ENCODE results near the gene SLC39A7.

Gene SLC39A7, protein sequence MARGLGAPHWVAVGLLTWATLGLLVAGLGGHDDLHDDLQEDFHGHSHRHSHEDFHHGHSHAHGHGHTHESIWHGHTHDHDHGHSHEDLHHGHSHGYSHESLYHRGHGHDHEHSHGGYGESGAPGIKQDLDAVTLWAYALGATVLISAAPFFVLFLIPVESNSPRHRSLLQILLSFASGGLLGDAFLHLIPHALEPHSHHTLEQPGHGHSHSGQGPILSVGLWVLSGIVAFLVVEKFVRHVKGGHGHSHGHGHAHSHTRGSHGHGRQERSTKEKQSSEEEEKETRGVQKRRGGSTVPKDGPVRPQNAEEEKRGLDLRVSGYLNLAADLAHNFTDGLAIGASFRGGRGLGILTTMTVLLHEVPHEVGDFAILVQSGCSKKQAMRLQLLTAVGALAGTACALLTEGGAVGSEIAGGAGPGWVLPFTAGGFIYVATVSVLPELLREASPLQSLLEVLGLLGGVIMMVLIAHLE

DNA sequence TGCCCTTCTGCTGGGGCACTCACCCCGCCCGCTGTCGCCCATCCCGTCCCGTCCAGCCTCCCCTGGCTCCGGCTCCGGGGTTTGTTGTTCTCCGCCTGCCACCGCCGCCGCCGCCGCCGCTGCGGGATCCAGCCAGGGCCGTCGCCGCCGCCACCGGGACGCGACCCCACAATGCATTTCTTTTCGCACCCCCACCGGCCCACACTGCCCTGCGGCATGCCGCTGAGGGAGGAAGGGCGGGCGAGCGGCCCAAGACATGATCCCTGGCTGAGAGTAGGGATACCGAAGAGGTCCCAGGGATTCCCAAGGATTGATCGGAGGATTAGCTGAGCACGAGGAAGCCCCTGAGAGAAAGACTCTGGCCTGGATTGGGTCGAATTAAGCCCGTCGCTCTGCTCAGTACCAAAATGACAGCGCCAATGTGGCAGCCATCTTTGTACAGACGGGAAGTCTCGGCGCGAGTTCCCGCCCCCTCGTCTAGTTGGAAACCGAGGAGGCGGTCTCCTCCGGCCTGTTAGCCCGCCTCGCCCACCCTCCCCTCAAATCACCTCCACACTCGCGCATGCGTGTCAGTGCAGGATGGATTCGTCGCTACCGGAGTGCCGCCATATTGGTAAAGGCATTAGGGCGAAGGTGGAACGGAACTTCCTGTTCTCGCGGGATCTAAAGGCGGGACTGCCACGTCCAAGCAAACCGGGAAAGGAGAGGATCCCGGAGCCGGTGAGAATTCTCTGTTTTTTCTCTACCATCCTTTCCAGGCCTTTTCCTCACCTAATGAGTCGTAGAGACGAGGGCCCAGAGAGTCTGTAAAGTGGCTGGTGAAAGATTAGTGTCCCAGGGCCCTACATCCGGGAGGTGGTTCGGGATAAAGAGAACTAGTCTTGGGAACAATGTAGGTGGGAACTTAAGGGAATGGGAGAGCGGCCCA lies at the start of gene SLC39A7, which contains the start of gene RXRB:
TSS of gene SLC39A7 (plus strand) at position 649 of the 928 bp plus-strand sequence. CDS start 379 bp downstream, outside the sequence.
TSS of gene RXRB (minus strand) at position 447 of the 928 bp plus-strand sequence. CDS start at position 258, 189 bp downstream.
- Mint-ChIP-seq H3K27me3 (ENCODE audit: low read depth) (no peaks in the 10 kb centered on the region), H3K27ac (peak within 1 kb of the TSS; percentile 99), H3K4me3 (peak within 1 kb of the TSS; percentile 99), H3K9me3 (no peaks in the 10 kb centered on the region), H3K4me1 (ENCODE audit: low read depth) (peaks cover 64% of the 10 kb centered on the region), H3K36me3 (ENCODE audit: low read depth) (peaks cover 47% of the 10 kb centered on the region)

- no peak overlapping the region for H3K4me3 Mint-ChIP-seq
- H3K36me3 Mint-ChIP-seq (ENCODE audit: low read depth): peaks cover 1% of the 10 kb centered on the region
- H3K9me3 Mint-ChIP-seq: peaks cover 11% of the 10 kb centered on the region
- no peaks in the 10 kb centered on the region for H3K4me1 Mint-ChIP-seq (ENCODE audit: low read depth)
- H3K27ac Mint-ChIP-seq: no peak overlapping the region
- peaks cover 36% of the 10 kb centered on the region for H3K27me3 Mint-ChIP-seq (ENCODE audit: low read depth)
Observed at GRCh38 chr6:33151050-33151449, 49.6 kb upstream of the SLC39A7 start.

DNA sequence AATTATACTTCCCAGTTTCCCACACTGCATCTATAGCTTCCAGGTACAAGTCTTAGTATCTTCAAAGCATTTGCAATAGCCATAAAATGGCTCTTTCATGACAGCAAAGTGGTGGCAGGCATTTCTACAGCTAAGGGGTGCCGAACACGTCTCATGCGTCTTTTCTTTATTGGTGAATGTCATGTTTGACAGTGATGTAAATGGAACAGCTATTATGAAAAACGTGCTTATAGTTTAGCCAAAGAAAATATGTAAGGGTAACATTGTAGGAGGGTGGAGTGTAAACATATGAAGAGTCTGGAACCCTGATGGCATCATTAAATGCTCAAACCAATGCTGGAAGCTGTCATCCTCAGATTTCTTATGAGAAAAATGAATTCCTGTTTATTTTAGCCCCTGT lies 46.3 kb upstream of the SLC39A7 start:
- peaks cover 11% of the 10 kb centered on the region for H3K9me3 Mint-ChIP-seq
- peaks cover 1% of the 10 kb centered on the region for H3K36me3 Mint-ChIP-seq (ENCODE audit: low read depth)
- H3K27me3 Mint-ChIP-seq (ENCODE audit: low read depth): peaks cover 32% of the 10 kb centered on the region
- H3K4me1 Mint-ChIP-seq (ENCODE audit: low read depth): no peaks in the 10 kb centered on the region
- H3K27ac Mint-ChIP-seq: no peak overlapping the region
- H3K4me3 Mint-ChIP-seq: no peak overlapping the region

DNA sequence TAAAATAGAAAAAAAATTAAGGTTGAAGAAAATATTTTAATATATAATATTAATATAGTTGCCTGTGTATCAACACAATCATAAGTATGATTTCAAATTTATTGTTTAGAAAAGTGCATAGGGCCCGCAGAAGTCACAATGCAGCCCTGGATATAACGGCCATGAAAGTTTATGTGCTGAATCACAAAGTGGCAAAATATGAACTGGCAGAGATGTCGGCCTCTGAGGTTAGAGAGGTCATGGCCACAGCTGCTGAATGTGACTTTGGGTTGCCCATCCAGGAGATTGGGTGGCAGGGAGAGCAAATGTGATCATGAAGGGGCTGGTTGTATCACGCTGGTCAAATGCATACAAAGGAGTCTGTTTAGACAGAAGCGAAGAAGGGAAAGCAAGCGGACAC lies 44.1 kb upstream of the SLC39A7 start:
- H3K27ac Mint-ChIP-seq: no peak overlapping the region

DNA sequence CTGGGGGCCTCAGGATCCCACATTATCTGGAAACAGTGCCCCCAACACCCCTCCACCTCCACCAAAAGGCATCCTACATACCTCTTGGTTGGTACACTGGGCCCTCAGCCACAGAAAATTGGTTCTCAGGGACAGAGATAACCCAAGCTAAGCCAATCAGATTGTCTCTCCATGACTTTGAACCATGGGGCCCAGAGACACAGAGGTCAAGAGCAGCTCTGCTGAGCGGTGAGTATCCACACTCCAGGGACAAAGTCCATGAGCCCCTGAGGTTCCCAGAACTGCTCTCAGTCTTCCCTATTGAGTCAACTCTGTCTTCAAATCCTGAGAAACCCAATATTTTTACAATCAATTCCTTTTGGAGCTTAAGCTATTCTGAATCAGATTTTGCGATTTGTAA lies 43.7 kb upstream of the SLC39A7 start:
- Mint-ChIP-seq H3K27me3 (ENCODE audit: low read depth) (peaks cover 17% of the 10 kb centered on the region), H3K9me3 (peaks cover 7% of the 10 kb centered on the region), H3K27ac (no peak overlapping the region), H3K36me3 (ENCODE audit: low read depth) (peaks cover 1% of the 10 kb centered on the region), H3K4me1 (ENCODE audit: low read depth) (peaks cover 8% of the 10 kb centered on the region), H3K4me3 (no peak overlapping the region)

More for the DNA sequence above, 44.1 kb upstream of the SLC39A7 start:
- Mint-ChIP-seq H3K9me3 (peaks cover 11% of the 10 kb centered on the region), H3K4me3 (no peak overlapping the region), H3K27me3 (ENCODE audit: low read depth) (peaks cover 20% of the 10 kb centered on the region), H3K4me1 (ENCODE audit: low read depth) (peaks cover 7% of the 10 kb centered on the region), H3K36me3 (ENCODE audit: low read depth) (peaks cover 1% of the 10 kb centered on the region)

DNA sequence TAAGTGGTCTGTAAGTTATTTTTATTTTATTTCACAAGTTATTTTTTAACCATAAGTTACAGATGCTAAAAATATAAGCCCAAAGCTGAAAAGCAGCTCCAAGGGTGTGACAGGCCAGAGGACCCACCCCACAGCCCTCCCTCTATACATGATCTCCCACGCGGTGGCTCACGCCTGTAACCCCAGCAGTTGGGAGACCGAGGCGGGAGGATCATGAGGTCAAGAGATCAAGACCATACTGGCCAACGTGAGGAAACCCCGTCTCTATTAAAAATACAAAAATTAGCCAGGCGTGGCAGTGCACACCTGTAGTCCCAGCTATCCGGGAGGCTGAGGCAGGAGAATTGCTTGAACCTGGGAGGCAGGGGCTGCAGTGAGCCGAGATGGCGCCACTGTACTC lies 40.6 kb upstream of the SLC39A7 start:
- H3K4me3 Mint-ChIP-seq: no peak overlapping the region
- H3K27me3 Mint-ChIP-seq (ENCODE audit: low read depth): no peaks in the 10 kb centered on the region
- H3K9me3 Mint-ChIP-seq: no peaks in the 10 kb centered on the region
- H3K27ac Mint-ChIP-seq: no peak overlapping the region
- H3K4me1 Mint-ChIP-seq (ENCODE audit: low read depth): peaks cover 8% of the 10 kb centered on the region
- no peaks in the 10 kb centered on the region for H3K36me3 Mint-ChIP-seq (ENCODE audit: low read depth)

DNA sequence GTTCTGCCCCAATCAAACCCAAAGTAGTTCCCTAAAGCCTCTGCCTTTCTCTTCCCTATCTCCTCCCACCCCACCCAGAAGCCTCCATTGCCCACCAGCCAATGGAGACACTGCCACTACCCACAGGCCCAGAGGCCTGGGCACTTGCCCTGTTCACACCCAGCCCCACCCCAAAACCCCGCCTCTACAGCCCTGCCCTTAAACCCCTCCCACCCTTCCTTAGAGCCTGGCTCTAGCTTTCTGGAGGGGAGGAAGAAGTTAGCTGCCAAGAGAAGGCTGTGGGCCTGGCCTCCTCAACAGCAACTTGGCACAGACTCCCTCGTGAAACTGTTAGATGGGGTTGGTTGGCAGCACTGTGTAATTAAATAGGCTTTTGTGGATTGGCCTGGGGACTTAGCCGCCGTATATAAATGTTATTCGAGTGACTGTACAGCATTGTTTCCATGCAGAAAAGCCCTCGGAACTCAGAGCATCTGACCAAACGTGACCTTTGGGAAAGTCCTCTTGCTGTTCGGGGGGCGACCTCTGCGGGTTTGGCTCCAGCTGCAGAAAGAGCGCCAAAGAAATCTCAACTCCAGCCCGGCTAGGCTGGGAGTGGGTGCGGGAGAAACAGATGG lies 39.8 kb upstream of the SLC39A7 start:
- Mint-ChIP-seq H3K27me3 (ENCODE audit: low read depth) (no peaks in the 10 kb centered on the region), H3K9me3 (no peaks in the 10 kb centered on the region), H3K27ac (no peak overlapping the region), H3K36me3 (ENCODE audit: low read depth) (no peaks in the 10 kb centered on the region), H3K4me3 (peak overlapping the region; percentile 85), H3K4me1 (ENCODE audit: low read depth) (peaks cover 8% of the 10 kb centered on the region)

DNA sequence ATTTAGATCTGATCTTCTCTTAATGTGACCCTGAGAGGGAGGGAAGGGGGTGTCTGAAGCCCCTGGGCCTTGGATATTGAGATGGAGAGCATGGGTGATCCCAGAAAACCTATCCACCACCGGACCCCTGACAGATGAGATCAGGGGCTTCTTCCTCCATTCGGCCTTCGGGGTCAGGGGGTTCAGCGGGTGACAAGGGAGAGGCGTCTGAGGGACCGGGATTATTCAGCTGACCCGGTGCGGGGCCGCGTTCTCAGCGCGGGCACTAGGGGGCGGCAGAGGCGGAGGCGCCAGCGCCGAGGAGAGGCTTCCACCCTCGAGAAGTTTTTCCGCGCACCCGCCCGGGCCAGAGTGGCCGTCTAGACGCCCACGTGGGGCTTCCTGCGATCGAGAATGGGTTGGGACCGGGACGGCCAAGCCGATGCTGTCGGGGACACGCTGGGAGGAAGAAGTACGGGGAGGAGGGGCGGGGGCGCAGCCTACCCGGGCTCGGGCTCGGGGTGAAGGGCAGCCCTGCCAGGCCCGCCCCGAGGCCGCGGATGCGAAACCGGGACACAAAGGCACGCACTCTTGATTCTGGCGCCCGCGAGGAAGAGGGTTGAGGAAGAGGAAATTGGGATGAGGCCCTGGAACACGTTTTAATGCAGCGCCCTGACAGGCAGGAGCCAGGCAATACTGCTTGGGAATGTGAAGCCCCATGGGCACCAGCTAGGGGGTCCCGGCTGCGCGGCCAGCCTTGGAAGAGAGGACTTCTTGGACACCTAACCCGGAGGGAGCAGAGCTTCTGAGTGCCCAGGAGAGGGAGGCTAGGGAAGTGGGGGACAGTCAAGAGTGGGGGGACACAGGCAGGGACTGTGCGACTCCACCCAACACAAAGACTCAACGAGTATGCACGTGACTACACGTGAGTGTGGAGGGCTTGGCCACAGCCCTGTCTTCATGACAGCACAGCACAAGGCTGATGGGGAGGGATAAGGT lies 39.0 kb upstream of the SLC39A7 start:
- H3K4me1 Mint-ChIP-seq (ENCODE audit: low read depth): peaks cover 8% of the 10 kb centered on the region
- no peaks in the 10 kb centered on the region for H3K27me3 Mint-ChIP-seq (ENCODE audit: low read depth)
- H3K4me3 Mint-ChIP-seq: peak overlapping the region; percentile 85
- H3K9me3 Mint-ChIP-seq: no peaks in the 10 kb centered on the region
- H3K36me3 Mint-ChIP-seq (ENCODE audit: low read depth): no peaks in the 10 kb centered on the region
- peak overlapping the region; percentile 49 for H3K27ac Mint-ChIP-seq

DNA sequence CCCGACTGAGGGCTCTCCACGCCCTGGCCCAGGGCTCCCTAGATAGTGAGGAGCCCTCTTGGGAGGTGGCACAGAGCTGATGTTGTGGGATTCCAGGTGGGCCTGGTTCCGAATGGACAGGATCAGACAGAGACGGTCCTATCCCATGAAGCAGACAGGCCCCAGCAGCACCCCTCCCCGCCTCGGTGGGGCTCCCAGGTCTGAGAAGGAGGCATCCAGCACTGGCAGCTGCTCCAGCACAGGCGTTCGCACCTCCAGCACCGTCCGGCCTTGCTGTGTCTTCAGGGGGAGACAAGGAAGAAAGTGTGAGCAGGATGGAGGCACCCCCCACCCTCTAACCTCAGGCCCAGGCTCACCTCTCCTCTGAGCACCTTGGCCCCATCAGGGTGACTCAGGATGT lies 37.1 kb upstream of the SLC39A7 start:
- Mint-ChIP-seq H3K4me3 (no peak overlapping the region), H3K4me1 (ENCODE audit: low read depth) (peaks cover 8% of the 10 kb centered on the region), H3K36me3 (ENCODE audit: low read depth) (no peaks in the 10 kb centered on the region), H3K27ac (no peak overlapping the region), H3K27me3 (ENCODE audit: low read depth) (no peaks in the 10 kb centered on the region), H3K9me3 (no peaks in the 10 kb centered on the region)

DNA sequence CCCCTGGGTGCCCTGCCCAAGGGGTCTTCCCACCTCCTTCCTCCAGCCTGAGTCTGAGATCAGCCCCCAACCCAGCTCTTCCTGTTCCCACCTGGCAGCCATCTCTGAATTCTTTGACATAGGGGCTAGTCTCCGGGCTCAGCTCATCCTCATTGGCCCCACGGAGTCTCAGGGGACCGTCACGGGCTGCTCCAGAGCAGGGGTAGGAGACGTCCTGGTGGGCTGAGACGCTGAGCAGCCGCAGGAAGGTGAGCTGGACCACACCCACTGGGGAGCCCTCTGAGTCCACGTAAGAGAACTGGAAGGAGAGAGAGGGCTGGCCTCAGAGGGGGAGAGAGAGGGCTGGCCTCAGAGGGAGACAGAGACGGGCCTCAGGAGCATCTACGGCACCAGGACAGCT lies 36.5 kb upstream of the SLC39A7 start:
- Mint-ChIP-seq H3K36me3 (ENCODE audit: low read depth) (no peaks in the 10 kb centered on the region), H3K27me3 (ENCODE audit: low read depth) (no peaks in the 10 kb centered on the region)

DNA sequence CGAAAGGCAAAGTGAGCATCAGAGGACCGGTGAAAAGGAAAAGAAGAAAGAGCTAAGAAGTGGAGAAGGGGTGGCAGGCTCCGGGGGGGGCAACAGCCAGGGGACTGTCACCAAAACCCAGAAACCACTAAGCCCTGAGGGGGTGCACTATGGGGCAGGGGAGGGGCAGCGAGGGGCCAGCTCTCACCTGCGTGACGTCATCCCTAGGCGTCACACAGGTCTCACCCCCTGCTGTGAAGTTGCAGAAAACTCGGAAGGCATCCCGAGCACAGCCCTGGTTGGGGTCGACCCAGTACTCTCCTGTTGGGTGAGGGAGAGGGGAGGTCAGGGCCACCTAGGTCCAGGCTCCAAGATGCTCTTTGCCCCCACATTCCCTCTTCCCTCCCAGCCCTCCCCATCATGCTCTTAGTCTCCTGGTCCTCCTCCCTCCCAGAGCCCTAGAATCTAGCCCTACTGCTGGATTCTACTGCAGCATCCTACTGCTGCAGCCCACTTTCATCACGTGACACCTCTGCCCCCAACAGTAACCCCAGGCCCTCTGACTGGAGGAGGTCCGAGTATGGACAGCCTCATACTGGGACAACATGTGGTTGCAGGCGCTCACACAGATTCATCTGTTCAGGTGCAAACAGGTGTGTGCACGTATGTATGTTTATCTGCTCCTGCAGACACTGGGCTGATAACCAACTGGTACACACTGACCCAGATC lies 35.8 kb upstream of the SLC39A7 start:
- Mint-ChIP-seq H3K27me3 (ENCODE audit: low read depth) (no peaks in the 10 kb centered on the region), H3K27ac (no peak overlapping the region), H3K36me3 (ENCODE audit: low read depth) (no peaks in the 10 kb centered on the region), H3K9me3 (no peaks in the 10 kb centered on the region), H3K4me3 (no peak overlapping the region), H3K4me1 (ENCODE audit: low read depth) (peaks cover 8% of the 10 kb centered on the region)

More for the DNA sequence above, 36.5 kb upstream of the SLC39A7 start:
- no peak overlapping the region for H3K4me3 Mint-ChIP-seq
- H3K4me1 Mint-ChIP-seq (ENCODE audit: low read depth): peaks cover 8% of the 10 kb centered on the region
- no peaks in the 10 kb centered on the region for H3K9me3 Mint-ChIP-seq
- H3K27ac Mint-ChIP-seq: no peak overlapping the region

DNA sequence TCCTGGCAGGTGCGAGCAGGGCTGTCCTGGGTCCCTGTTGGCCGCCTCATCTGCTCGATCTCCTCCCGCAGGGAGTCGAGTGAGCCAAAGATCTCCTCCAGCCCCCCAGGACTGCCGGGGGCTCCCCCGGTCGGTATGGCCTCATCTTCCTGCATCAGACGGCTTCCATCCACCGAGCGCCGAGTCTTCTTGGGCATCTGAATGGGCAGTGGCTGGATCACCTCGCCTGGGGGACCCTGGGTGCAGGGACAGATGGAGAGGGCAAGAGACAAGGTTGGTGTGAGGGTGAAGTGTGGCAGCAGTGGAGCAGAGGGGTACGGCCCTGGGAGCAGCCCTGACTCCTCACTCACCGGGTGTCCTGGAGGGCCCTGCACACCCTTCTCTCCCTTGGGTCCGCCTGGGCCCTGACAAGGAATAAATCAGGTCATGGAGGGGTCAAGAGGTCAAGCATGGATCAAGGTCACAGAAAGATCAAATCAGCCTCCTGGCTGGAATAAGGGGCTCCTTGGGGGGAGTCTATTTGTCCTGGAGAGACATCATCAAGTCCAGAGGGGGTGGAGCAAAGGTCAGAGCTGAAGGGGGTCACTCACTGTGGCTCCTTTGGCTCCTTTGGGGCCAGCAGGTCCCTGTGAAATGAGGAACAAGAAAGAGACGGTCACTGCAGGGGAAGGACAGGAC lies 34.9 kb upstream of the SLC39A7 start:
- no peaks in the 10 kb centered on the region for H3K9me3 Mint-ChIP-seq
- H3K36me3 Mint-ChIP-seq (ENCODE audit: low read depth): no peaks in the 10 kb centered on the region
- H3K27ac Mint-ChIP-seq: no peak overlapping the region
- H3K4me3 Mint-ChIP-seq: no peak overlapping the region
- H3K4me1 Mint-ChIP-seq (ENCODE audit: low read depth): peaks cover 8% of the 10 kb centered on the region
- no peaks in the 10 kb centered on the region for H3K27me3 Mint-ChIP-seq (ENCODE audit: low read depth)

Measured in T-helper 1 cell treated with Interleukin-12 subunit alpha and Interleukin-12 subunit beta and Interleukin-4 antibody, amounts not matched to agents 30 μg/mL and 1 μg/mL, for 36 hours (primary cell).